OCI-LY3 (cell line): ENCODE data around the gene CSNK1G2.

Experiments used
- CTCF ChIP-seq: fragments of 200-600, 300-600 bp; sonication (generic); IDR thresholded peaks from 2 replicates; pipeline ENCODE4 v1.5.1; 2014; ENCODE audit warnings: antibody characterized with exemption, low read length, low read depth
- EZH2phosphoT487 ChIP-seq: fragments of 200-600 bp; shearing (Covaris generic); IDR thresholded peaks from 2 replicates; pipeline ENCODE4 v1.6.1; 2018; ENCODE audit warnings: antibody characterized with exemption, mixed run types, low read depth

DNA sequence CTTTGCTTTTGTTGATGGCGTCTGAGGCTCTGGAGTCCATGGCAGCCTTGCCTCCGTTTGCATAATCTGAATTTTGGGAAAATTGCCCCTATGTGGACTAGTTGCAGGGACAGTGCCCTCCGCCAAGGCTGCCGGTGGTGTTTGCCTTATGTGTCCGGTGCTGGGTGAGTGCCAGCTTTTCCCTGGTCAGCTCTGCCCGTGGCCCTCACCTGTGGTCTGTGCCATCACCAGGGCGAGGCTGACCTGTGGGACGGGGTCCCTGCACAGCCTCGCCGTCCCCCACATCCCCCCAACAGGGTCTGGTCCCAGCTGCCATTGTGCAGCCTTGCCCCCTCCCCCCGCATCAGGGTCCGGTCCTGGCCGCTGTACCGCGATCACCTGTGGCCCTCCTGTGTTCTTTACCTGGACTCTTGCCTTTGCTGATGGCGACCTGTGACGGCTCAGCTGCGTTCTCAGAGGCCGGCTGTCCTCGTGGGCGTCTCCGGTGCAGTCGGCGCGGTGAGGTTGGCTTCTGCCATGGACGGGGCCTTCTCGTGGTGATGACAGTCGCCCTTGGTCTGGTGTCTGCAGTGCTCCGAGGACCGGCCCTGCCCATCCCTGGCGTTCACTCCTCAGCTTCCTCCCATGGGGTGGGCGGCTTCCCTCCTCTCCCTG, 12.6 kb downstream of the CSNK1G2 start:
- no peak for TF ChIP-seq CTCF
- TF ChIP-seq EZH2phosphoT487: no peak
